ENCODE measurements around the gene ZNF184. TPM values are rescaled to one million over a fixed set of nuclear protein-coding genes. Genes with fewer than 3 reads are reported as not detected.

ZNF184 gene
- total and polyA plus RNA-seq, 9 of the 15 experiments (the other 6 are each of a cell fraction or from before 2014, with no cell fraction given): 7.6 to 22.2 (median 12.8) TPM

GRCh38 chr6:27479319-27480182 lies 6.6 kb upstream of the ZNF184 start (continued):
- TF ChIP-seq SREBF2 (CRISPR knock-in tag; IDR thresholded peaks at IDR 0.05) (0 out of 2 replicates have a peak, but pooled peaks have one; percentile 65), GATAD2B (IDR thresholded peaks at IDR 0.05; ENCODE audit: borderline replicate concordance) (peak; percentile 36; the same call in 1 of the 2 replicates), AFF1 (IDR thresholded peaks at IDR 0.05; ENCODE audit: low read depth in 1 of 2, partially characterized antibody in 2 of 2) (peak in 1 of 2 experiments; percentile 87), ZNF740 (CRISPR knock-in tag; IDR thresholded peaks at IDR 0.05) (no peak), ZNF740 (tag; IDR thresholded peaks at IDR 0.05) (0 out of 4 replicates have a peak, but pooled peaks of 1 of the 2 experiments have one; percentile 10), SMC3 (conservative IDR thresholded peaks at IDR 0.05; ENCODE audit: insufficient read depth, low read depth, low read length) (no peak), BRD9 (IDR thresholded peaks at IDR 0.05; ENCODE audit: low read depth, partially characterized antibody) (peak; percentile 95), ETV1 (tag; conservative IDR thresholded peaks at IDR 0.05; ENCODE audit: low read depth) (peak; percentile 96), SOX6 (IDR thresholded peaks at IDR 0.05) (peak; percentile 86), ATF3 (IDR thresholded peaks at IDR 0.05) (no peak; the same call in 1 of the 2 replicates), ATF3 (CRISPR knock-in tag; conservative IDR thresholded peaks at IDR 0.05) (0 out of 2 replicates have a peak, but pooled peaks have one; percentile 45), PHF21A (IDR thresholded peaks at IDR 0.05; ENCODE audit: borderline replicate concordance, low read depth) (0 out of 2 replicates have a peak, but pooled peaks have one; percentile 25), SIN3B (IDR thresholded peaks at IDR 0.05; ENCODE audit: low read depth) (no peak), PML (IDR thresholded peaks at IDR 0.05; ENCODE audit: low read length) (peak; percentile 30; the same call in 1 of the 2 replicates), ZNF282 (CRISPR knock-in tag; IDR thresholded peaks at IDR 0.05) (no peak), TBL1XR1 (IDR thresholded peaks at IDR 0.05; ENCODE audit: low read length in 2 of 2) (peak in 1 of 2 experiments; percentile 75; a peak in 1 of 4 replicates), ZNF24 (IDR thresholded peaks at IDR 0.05) (peak; percentile 52; the same call in 1 of the 2 replicates), HES1 (IDR thresholded peaks at IDR 0.05; ENCODE audit: low read depth) (peak; percentile 66), POLR2H (tag; IDR thresholded peaks at IDR 0.05; ENCODE audit: low read depth) (peak; percentile 98), FOSL1 (tag; conservative IDR thresholded peaks at IDR 0.05) (peak; percentile 62), GABPA (tag; conservative IDR thresholded peaks at IDR 0.05; ENCODE audit: low read depth) (peak; percentile 87), PHF20 (IDR thresholded peaks at IDR 0.05; ENCODE audit: partially characterized antibody) (peak; percentile 42)

Data from K562 (cell line).